ENCODE results near the gene CAB39L.
A peak's percentile ranks its signal among the peaks of the same experiment; 100 is the strongest.

The CAB39L gene

DNA sequence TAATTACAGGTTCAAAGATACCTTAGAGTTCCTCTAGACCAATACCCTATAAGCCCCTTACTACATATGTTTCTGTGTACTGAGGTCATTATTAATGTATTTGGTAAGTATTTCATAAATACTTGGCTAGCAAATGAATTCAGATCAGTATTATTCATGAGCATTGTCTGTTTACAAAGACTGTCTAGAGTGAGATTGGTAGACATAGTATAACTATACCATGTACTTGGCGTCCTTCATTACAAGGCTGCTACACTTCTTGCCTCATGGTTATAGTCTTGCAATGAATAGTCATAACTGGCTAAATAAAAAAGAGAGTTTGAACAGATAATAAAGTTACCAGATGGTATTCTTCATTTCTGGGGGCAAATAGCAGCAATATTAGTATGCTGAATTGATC lies 12.3 kb upstream of the CAB39L start:
- Histone ChIP-seq H3K36me3 (ENCODE audit: control insufficient read depth in 2 of 2, insufficient read depth in 2 of 2, low read length in 2 of 2) (peaks cover 0 to 5% of the 10 kb centered on the region in 2 donors), H3K9me3 (ENCODE audit: control insufficient read depth in 2 of 2, low read length in 2 of 2) (no peaks in the 10 kb centered on the region), H3K9ac (ENCODE audit: low read length in 2 of 2) (no peak overlapping the region), H3K27ac (ENCODE audit: low read length) (no peak overlapping the region), H3K27me3 (ENCODE audit: control insufficient read depth in 1 of 2, insufficient read depth in 2 of 2, low read length in 2 of 2) (no peaks in the 10 kb centered on the region), H3K4me1 (ENCODE audit: control insufficient read depth, insufficient read depth, low read length) (peaks cover 3% of the 10 kb centered on the region), H3K4me3 (ENCODE audit: low read length in 2 of 2) (no peak overlapping the region)

DNA sequence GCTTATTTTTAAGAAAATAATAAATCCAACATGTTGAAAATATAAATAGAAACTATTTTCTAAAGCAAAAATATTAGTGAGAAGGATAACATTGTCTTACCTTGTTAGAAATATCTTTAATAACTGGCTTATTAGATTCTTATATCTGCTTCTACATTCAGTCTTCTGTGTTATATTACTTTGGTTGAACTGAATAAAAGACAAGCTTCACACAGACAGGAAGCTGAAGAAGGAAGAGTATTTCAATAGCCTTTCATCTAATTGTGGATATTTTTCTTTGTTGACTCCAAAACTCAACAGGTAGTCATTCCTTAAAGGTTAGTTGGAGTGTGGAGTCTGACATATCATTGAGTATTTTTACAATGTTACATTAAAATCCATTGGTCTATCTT lies 11.1 kb upstream of the CAB39L start:
- Histone ChIP-seq H3K9me3 (ENCODE audit: control insufficient read depth in 2 of 2, low read length in 2 of 2) (no peaks in the 10 kb centered on the region), H3K9ac (ENCODE audit: low read length in 2 of 2) (no peak overlapping the region), H3K4me3 (ENCODE audit: low read length in 2 of 2) (no peak overlapping the region), H3K27me3 (ENCODE audit: control insufficient read depth in 1 of 2, insufficient read depth in 2 of 2, low read length in 2 of 2) (no peaks in the 10 kb centered on the region), H3K27ac (ENCODE audit: low read length) (no peak overlapping the region), H3K4me1 (ENCODE audit: control insufficient read depth, insufficient read depth, low read length) (peaks cover 3% of the 10 kb centered on the region), H3K36me3 (ENCODE audit: control insufficient read depth in 2 of 2, insufficient read depth in 2 of 2, low read length in 2 of 2) (no peaks in the 10 kb centered on the region)

- Histone ChIP-seq H3K36me3 (ENCODE audit: control insufficient read depth in 2 of 2, insufficient read depth in 2 of 2, low read length in 2 of 2) (no peaks in the 10 kb centered on the region), H3K9ac (ENCODE audit: low read length in 2 of 2) (peak overlapping the region in 1 of 2 donors; percentile 9), H3K4me3 (ENCODE audit: low read length in 2 of 2) (peak overlapping the region in 1 of 2 donors; percentile 27), H3K27me3 (ENCODE audit: control insufficient read depth in 1 of 2, insufficient read depth in 2 of 2, low read length in 2 of 2) (no peaks in the 10 kb centered on the region), H3K9me3 (ENCODE audit: control insufficient read depth in 2 of 2, low read length in 2 of 2) (no peaks in the 10 kb centered on the region), H3K27ac (ENCODE audit: low read length) (no peak overlapping the region), H3K4me1 (ENCODE audit: control insufficient read depth, insufficient read depth, low read length) (peaks cover 3% of the 10 kb centered on the region)
Measured at GRCh38 chr13:49454388-49455006, 10.6 kb upstream of the CAB39L start.

- Histone ChIP-seq H3K4me1 (ENCODE audit: control insufficient read depth, insufficient read depth, low read length) (peaks cover 3% of the 10 kb centered on the region), H3K36me3 (ENCODE audit: control insufficient read depth in 2 of 2, insufficient read depth in 2 of 2, low read length in 2 of 2) (no peaks in the 10 kb centered on the region), H3K9me3 (ENCODE audit: control insufficient read depth in 2 of 2, low read length in 2 of 2) (no peaks in the 10 kb centered on the region), H3K4me3 (ENCODE audit: low read length in 2 of 2) (no peak overlapping the region), H3K27me3 (ENCODE audit: control insufficient read depth in 1 of 2, insufficient read depth in 2 of 2, low read length in 2 of 2) (no peaks in the 10 kb centered on the region), H3K9ac (ENCODE audit: low read length in 2 of 2) (no peak overlapping the region), H3K27ac (ENCODE audit: low read length) (no peak overlapping the region)
Measured at GRCh38 chr13:49453465-49453864, 9.6 kb upstream of the CAB39L start.

- H3K4me1 ChIP-seq (ENCODE audit: control insufficient read depth, insufficient read depth, low read length) = peaks cover 3% of the 10 kb centered on the region
- no peaks in the 10 kb centered on the region for H3K27me3 ChIP-seq (ENCODE audit: control insufficient read depth in 1 of 2, insufficient read depth in 2 of 2, low read length in 2 of 2)
- H3K27ac ChIP-seq (ENCODE audit: low read length) = no peak overlapping the region
- no peaks in the 10 kb centered on the region for H3K36me3 ChIP-seq (ENCODE audit: control insufficient read depth in 2 of 2, insufficient read depth in 2 of 2, low read length in 2 of 2)
- H3K4me3 ChIP-seq (ENCODE audit: low read length in 2 of 2) = no peak overlapping the region
- H3K9ac ChIP-seq (ENCODE audit: low read length in 2 of 2) = no peak overlapping the region
- H3K9me3 ChIP-seq (ENCODE audit: control insufficient read depth in 2 of 2, low read length in 2 of 2) = no peaks in the 10 kb centered on the region
Measured at GRCh38 chr13:49452725-49453457, 9.0 kb upstream of the CAB39L start.

- no peaks in the 10 kb centered on the region for H3K27me3 ChIP-seq (ENCODE audit: control insufficient read depth in 1 of 2, insufficient read depth in 2 of 2, low read length in 2 of 2)
- H3K36me3 ChIP-seq (ENCODE audit: control insufficient read depth in 2 of 2, insufficient read depth in 2 of 2, low read length in 2 of 2) = no peaks in the 10 kb centered on the region
- no peak overlapping the region for H3K4me3 ChIP-seq (ENCODE audit: low read length in 2 of 2)
- peaks cover 3% of the 10 kb centered on the region for H3K4me1 ChIP-seq (ENCODE audit: control insufficient read depth, insufficient read depth, low read length)
- no peak overlapping the region for H3K27ac ChIP-seq (ENCODE audit: low read length)
- no peak overlapping the region for H3K9ac ChIP-seq (ENCODE audit: low read length in 2 of 2)
- no peaks in the 10 kb centered on the region for H3K9me3 ChIP-seq (ENCODE audit: control insufficient read depth in 2 of 2, low read length in 2 of 2)
Measured at GRCh38 chr13:49450105-49450819, 6.4 kb upstream of the CAB39L start.

- H3K36me3 ChIP-seq (ENCODE audit: control insufficient read depth in 2 of 2, insufficient read depth in 2 of 2, low read length in 2 of 2) = no peaks in the 10 kb centered on the region
- H3K27ac ChIP-seq (ENCODE audit: low read length) = no peak overlapping the region
- H3K4me1 ChIP-seq (ENCODE audit: control insufficient read depth, insufficient read depth, low read length) = peaks cover 3% of the 10 kb centered on the region
- no peaks in the 10 kb centered on the region for H3K9me3 ChIP-seq (ENCODE audit: control insufficient read depth in 2 of 2, low read length in 2 of 2)
- H3K27me3 ChIP-seq (ENCODE audit: control insufficient read depth in 1 of 2, insufficient read depth in 2 of 2, low read length in 2 of 2) = no peaks in the 10 kb centered on the region
- H3K9ac ChIP-seq (ENCODE audit: low read length in 2 of 2) = no peak overlapping the region
- H3K4me3 ChIP-seq (ENCODE audit: low read length in 2 of 2) = no peak overlapping the region
Measured at GRCh38 chr13:49448753-49449152, 4.9 kb upstream of the CAB39L start.

- Histone ChIP-seq H3K36me3 (ENCODE audit: control insufficient read depth in 2 of 2, insufficient read depth in 2 of 2, low read length in 2 of 2) (no peaks in the 10 kb centered on the region), H3K9ac (ENCODE audit: low read length in 2 of 2) (no peak overlapping the region), H3K27ac (ENCODE audit: low read length) (no peak overlapping the region), H3K4me3 (ENCODE audit: low read length in 2 of 2) (no peak overlapping the region), H3K27me3 (ENCODE audit: control insufficient read depth in 1 of 2, insufficient read depth in 2 of 2, low read length in 2 of 2) (no peaks in the 10 kb centered on the region), H3K9me3 (ENCODE audit: control insufficient read depth in 2 of 2, low read length in 2 of 2) (no peaks in the 10 kb centered on the region), H3K4me1 (ENCODE audit: control insufficient read depth, insufficient read depth, low read length) (peaks cover 3% of the 10 kb centered on the region)
Measured at GRCh38 chr13:49446473-49446872, 2.6 kb upstream of the CAB39L start.

DNA sequence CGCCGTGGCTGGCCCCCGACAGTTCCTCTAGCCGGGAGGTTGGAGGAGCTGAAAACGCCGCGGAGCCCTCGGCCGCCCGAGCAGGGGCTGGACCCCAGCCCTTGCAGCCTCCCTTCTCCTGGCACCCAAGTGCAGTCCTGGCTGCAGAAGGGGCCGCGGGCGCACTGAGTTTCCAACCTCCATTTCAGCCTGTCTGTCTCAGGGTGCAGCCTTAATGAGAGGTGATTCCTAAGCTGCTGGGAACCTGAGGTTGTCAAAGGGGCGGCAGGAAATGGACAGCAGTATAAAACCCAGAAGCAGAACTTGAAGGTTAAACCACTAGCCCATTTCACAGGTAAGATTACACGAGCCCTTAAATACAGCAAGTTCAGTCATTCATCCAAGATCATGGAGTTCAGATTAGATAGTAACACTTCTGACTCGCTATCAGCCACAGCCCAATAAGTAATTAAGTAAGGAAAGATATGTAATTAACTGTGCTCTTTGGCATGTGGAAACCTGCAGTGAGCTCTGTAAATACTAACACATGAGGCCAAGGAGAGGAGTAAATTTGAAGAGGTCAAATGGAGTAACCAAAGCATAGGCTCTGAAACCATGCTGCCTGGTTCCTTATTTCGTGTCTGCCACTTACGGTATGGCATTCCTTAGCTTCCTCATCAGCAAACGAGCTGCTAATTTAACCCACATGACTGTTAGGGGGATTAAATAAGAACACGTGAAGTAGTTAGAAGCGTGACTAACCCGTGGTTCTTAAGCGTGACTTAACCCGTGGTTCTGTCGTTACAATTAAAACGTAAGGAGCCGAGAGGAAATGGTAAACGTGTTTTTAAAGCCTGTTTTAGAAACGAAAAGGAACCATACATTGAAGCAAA lies 896 bp upstream of the CAB39L start:
- H3K4me1 ChIP-seq (ENCODE audit: control insufficient read depth, insufficient read depth, low read length) = peaks cover 3% of the 10 kb centered on the region
- peak overlapping the region; percentile 50 to 80 for H3K9ac ChIP-seq (ENCODE audit: low read length in 2 of 2)
- H3K27ac ChIP-seq (ENCODE audit: low read length) = peak overlapping the region; percentile 96
- H3K36me3 ChIP-seq (ENCODE audit: control insufficient read depth in 2 of 2, insufficient read depth in 2 of 2, low read length in 2 of 2) = no peaks in the 10 kb centered on the region
- no peaks in the 10 kb centered on the region for H3K27me3 ChIP-seq (ENCODE audit: control insufficient read depth in 1 of 2, insufficient read depth in 2 of 2, low read length in 2 of 2)
- H3K4me3 ChIP-seq (ENCODE audit: low read length in 2 of 2) = peak overlapping the region; percentile 61 to 94
- no peaks in the 10 kb centered on the region for H3K9me3 ChIP-seq (ENCODE audit: control insufficient read depth in 2 of 2, low read length in 2 of 2)

GRCh38 chr13:49443357-49443703 lies 534 bp downstream of the CAB39L start:
- no peaks in the 10 kb centered on the region for H3K27me3 ChIP-seq (ENCODE audit: control insufficient read depth in 1 of 2, insufficient read depth in 2 of 2, low read length in 2 of 2)
- peaks cover 3% of the 10 kb centered on the region for H3K4me1 ChIP-seq (ENCODE audit: control insufficient read depth, insufficient read depth, low read length)
- H3K9ac ChIP-seq (ENCODE audit: low read length in 2 of 2) = peak overlapping the region; percentile 91 to 97
- peak overlapping the region; percentile 94 to 98 for H3K4me3 ChIP-seq (ENCODE audit: low read length in 2 of 2)
- H3K9me3 ChIP-seq (ENCODE audit: control insufficient read depth in 2 of 2, low read length in 2 of 2) = no peaks in the 10 kb centered on the region
- H3K27ac ChIP-seq (ENCODE audit: low read length) = peak overlapping the region; percentile 96
- H3K36me3 ChIP-seq (ENCODE audit: control insufficient read depth in 2 of 2, insufficient read depth in 2 of 2, low read length in 2 of 2) = no peaks in the 10 kb centered on the region

Data from stomach smooth muscle (tissue), 2 donors.